ENCODE data around the gene IRX1.

DNA sequence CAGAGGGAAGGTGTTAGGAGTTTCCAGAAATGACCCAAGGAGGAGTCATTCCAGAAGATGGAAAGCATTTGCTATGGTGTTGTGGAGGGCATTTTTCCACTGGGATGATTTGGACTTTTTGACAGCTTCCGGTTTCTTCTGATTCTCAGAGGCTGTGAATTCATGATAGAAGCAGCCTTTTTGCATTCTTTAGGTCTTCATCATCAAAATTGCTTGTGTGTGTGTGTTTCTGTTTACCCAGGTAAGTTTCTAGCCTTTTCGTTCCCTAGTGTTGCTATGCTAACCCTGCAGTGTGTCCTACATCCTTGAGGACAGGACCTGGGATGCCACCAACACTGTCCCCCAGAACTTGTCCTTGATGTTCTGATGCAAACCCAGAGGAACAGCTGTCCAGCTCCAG, 19.6 kb downstream of the IRX1 start:
- TF ChIP-seq, protein P1, sequence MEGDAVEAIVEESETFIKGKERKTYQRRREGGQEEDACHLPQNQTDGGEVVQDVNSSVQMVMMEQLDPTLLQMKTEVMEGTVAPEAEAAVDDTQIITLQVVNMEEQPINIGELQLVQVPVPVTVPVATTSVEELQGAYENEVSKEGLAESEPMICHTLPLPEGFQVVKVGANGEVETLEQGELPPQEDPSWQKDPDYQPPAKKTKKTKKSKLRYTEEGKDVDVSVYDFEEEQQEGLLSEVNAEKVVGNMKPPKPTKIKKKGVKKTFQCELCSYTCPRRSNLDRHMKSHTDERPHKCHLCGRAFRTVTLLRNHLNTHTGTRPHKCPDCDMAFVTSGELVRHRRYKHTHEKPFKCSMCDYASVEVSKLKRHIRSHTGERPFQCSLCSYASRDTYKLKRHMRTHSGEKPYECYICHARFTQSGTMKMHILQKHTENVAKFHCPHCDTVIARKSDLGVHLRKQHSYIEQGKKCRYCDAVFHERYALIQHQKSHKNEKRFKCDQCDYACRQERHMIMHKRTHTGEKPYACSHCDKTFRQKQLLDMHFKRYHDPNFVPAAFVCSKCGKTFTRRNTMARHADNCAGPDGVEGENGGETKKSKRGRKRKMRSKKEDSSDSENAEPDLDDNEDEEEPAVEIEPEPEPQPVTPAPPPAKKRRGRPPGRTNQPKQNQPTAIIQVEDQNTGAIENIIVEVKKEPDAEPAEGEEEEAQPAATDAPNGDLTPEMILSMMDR (IDR thresholded peaks at IDR 0.05): no peak
- TF ChIP-seq ZBTB33 (IDR thresholded peaks at IDR 0.05; ENCODE audit: borderline replicate concordance, low read depth) (no peak), EP300 (IDR thresholded peaks at IDR 0.05; ENCODE audit: borderline replicate concordance in 1 of 2, low read depth in 1 of 2, low read length in 1 of 2) (no peak), RAD21 (IDR thresholded peaks at IDR 0.05; ENCODE audit: low read length) (no peak), RFX5 (IDR thresholded peaks at IDR 0.05; ENCODE audit: low read length) (no peak), MAX (IDR thresholded peaks at IDR 0.05; ENCODE audit: low read depth) (no peak), JUND (IDR thresholded peaks at IDR 0.05) (no peak), SMC3 (IDR thresholded peaks at IDR 0.05; ENCODE audit: low read depth, low read length) (no peak), REST (IDR thresholded peaks at IDR 0.05; ENCODE audit: low read depth, low read length) (no peak), POLR2AphosphoS5 (IDR thresholded peaks at IDR 0.05; ENCODE audit: low read depth, low read length) (no peak)
- TF ChIP-seq, protein P2, sequence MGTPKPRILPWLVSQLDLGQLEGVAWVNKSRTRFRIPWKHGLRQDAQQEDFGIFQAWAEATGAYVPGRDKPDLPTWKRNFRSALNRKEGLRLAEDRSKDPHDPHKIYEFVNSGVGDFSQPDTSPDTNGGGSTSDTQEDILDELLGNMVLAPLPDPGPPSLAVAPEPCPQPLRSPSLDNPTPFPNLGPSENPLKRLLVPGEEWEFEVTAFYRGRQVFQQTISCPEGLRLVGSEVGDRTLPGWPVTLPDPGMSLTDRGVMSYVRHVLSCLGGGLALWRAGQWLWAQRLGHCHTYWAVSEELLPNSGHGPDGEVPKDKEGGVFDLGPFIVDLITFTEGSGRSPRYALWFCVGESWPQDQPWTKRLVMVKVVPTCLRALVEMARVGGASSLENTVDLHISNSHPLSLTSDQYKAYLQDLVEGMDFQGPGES (IDR thresholded peaks at IDR 0.05; ENCODE audit: low read depth, low read length): no peak
